ENCODE results near the gene RHOC.

RHOC gene

DNA sequence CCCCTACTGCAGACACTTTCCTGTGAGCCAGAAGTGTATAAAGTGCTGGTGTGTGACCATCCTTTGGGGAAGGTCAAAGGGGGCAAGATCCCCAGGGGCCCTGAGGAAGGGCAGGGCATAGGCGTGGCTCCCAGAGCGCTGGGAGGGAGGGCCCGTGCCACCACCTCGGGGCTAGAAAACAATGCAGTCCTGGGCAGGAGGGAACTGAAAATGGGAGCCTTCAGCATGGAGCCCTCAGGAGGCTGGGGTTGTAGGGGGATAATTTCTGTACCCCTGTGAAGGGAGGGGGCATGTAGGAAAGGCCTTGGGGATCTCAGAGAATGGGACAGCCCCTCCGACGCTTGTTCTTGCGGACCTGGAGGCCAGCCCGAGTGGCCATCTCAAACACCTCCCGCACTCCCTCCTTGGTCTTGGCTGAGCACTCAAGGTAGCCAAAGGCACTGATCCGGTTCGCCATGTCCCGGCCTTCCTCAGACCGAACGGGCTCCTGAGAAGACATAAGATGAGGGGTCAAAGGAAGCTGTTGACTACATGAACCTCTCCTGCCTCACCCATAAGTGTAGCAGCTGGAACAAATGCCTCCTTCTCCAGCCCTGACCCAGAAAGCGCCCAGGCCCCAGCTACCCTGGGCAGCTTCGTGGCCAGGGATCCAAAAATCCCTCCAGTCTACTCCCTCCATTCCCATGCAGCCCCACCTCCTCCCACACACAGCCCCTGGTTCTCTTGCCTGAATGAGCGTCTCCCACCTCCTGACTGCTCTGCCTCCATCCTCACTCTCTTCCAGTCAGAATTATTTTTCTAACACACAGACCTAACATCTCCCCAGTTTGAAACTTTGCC is 5.5 kb downstream of the RHOC start:
- DNase-seq = no peak

- DNase-seq = peak; percentile 63
Measured at GRCh38 chr1:112700290-112701226, 6.4 kb downstream of the RHOC start.

- no peak for DNase-seq
Measured at GRCh38 chr1:112699425-112700144, 7.3 kb downstream of the RHOC start.

DNA sequence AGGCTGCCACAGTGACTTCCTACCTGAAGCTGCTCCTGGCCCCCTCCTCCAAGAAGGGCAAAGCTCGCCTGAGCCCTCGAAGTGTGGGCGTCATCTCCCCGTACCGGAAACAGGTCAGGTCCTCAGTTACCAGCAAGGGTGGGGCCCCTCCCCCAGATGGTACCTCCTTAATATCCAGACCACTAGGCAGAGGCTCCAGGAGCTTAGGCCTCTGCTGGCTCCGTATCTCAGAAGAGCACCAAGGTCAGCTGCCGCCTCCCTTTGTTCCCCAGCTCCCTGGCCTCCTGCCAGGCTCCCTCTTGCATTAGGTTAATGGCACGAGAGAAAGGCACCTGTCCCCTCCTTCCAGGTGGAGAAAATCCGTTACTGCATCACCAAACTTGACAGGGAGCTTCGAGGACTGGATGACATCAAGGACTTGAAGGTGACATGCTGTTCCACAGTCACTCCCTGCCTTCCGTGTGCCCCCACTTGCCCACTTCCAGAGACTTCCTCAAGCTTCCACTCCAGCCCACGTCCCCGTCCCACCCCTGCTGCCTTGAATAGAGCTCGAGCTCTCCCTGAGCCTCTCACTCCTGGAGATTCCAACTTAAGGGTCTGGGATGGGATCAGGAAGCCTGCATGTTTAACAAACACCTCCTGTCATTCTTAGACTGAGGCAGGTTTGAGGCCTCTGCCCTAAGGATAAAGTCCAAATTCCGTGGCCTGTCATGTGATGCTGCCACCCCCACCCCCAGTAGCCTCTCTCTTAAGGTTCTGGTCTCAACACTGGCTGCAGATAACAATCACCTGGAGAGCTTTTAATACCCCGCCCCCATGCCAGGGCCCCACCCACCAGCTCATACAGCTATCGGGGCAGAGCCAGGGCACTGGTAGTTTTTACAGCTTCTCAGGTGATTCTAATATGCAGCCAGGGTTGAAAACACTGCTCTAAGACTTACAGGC is 8.3 kb downstream of the RHOC start:
- no peak for DNase-seq

DNA sequence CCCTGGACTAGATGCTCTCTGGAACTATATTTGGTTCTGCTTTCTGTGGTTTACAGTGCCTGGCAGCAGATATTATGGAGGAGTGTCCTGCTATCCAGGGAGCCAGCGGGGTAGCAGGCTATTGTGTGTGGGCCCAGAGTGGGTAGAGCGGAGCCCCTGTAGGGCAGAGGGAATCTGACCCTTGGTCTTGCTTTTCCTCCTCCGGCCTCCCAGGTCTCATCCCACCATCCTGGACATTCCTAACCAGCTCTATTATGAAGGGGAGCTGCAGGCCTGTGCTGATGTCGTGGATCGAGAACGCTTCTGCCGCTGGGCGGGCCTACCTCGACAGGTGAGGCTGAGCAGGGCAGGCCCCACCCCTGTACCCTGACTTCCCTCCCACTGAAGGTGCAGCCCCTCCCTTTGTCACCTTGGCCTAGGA is 9.1 kb downstream of the RHOC start:
- no peak for DNase-seq

GRCh38 chr1:112696578-112697314 is 10.2 kb downstream of the RHOC start:
- no peak for DNase-seq

GRCh38 chr1:112695276-112695675 is 11.7 kb downstream of the RHOC start:
- no peak for DNase-seq

DNA sequence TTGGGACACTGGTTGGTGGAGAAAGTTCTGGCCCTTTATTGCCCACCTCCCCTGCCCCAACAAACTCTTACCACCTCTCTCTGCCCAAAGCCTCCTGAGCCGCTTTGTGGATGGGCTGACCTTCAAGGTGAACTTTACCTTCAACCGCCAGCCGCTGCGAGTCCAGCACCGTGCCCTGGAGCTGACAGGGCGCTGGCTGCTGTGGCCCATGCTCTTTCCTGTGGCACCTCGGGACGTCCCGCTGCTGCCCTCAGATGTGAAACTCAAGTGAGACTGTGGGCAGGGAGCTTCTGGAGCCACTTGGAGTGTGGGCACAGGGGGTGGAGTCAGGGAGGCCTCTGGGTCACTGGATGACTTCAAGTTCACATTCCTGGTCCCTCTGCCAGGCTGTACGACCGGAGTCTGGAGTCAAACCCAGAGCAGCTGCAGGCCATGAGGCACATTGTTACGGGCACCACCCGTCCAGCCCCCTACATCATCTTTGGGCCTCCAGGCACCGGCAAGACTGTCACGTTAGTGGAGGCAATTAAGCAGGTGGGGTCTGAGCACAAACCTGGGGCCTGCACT is 12.5 kb downstream of the RHOC start:
- no peak for DNase-seq

DNA sequence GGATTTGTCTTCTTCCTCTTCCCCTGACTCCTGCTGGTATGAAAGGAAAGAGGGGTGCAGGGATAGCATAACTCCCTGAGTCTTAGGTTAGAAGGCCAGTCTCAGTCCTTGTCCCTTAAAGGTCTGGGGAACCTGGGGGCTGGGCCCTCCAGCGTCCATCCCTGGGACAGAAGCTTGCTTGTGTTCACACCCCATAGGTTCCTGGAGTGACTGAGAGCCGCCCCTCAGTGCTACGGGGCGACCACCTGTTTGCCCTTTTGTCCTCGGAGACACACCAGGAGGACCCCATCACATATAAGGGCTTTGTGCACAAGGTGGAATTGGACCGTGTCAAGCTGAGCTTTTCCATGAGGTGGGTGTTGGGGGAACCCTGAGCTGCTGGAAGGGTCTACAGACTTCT is 13.1 kb downstream of the RHOC start:
- DNase-seq = no peak

DNA sequence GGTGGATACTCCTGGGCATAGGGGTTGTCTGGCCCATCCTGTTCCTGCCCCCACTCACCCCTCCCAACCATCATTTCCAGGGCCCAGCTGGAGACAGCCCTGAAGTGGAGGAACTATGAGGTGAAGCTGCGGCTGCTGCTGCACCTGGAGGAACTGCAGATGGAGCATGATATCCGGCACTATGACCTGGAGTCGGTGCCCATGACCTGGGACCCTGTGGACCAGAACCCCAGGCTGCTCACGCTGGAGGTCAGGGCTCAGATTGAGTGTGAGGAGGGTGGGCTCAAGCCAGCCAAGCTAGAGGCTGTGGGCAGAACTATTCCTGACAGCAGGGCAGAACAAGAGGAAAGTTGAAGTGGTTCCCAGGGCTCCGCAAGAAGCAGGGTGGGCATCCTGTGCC is 14.2 kb downstream of the RHOC start:
- DNase-seq = no peak

- DNase-seq = no peak
Measured at GRCh38 chr1:112689842-112690237, 17.1 kb downstream of the RHOC start.

GRCh38 chr1:112689196-112689841 is 17.6 kb downstream of the RHOC start:
- DNase-seq = no peak

DNA sequence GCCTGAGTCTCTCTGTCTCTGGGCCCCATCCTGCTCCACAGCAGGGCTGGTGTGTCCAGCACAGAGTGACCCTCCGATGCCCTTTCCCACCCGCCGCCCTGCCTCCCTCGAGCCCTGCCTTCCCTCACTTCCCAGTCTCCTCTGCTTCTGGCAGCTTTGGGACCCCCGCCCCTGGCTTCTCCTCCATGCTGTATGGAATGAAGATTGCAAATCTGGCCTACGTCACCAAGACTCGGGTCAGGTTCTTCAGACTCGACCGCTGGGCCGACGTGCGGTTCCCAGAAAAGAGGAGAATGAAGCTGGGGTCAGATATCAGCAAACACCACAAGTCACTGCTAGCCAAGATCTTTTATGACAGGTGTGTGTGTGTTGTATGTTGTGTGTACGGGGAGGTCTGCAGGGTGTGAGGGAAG is 18.1 kb downstream of the RHOC start:
- no peak for DNase-seq

DNA sequence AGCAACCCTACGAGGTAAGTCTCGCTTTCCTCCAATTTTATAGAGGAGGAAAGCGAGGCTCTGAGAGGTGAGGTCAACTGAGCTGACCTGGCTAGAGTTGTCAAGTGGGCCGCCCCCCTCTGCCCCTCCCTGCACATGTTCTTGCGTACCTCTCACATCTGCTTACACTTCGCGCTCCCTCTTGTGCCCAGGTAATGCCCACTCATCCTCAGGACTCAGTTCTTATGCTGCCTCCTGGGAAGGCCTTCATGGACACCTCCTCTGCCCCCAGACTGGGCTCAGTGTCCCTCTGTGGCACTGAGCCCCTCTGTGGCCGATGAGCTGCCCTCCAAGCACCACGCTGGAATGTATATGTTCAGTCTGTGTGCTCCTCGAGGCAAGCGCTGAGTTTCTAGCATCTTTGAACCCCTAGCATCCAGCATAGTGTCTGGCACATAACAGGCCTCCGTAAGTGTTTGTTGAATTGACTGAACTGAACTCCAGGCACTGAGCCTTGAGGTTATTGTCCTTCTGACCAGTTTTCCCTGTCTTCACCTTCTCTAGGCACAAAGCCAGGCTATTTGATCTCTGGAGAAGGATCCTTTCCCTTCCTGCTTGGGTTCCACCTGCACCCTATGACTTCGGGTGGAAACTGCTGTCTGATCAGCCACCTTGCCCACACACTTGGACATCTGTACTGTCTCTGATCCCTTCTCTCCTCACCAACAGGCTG is 19.0 kb downstream of the RHOC start:
- no peak for DNase-seq

GRCh38 chr1:112687361-112687760 is 19.6 kb downstream of the RHOC start:
- no peak for DNase-seq

DNA sequence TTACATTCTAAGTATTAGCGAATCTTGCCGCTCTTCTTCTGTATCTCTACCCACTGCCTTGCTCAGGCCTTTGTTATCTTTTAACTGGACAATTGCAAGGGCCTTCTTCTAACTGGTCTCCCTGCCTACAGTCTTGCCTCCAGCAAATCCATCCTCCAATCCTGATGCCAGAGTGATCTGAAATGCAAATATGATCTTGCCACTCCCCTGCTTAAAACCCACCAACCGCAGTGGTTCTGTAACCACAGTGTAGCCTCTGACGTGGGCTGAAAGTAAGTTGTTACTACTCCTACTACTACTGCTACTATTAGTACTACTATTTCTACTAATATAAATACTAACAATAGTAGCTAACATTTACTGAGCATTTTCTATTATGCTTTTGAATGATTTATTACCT is 20.1 kb downstream of the RHOC start:
- DNase-seq = no peak

DNA sequence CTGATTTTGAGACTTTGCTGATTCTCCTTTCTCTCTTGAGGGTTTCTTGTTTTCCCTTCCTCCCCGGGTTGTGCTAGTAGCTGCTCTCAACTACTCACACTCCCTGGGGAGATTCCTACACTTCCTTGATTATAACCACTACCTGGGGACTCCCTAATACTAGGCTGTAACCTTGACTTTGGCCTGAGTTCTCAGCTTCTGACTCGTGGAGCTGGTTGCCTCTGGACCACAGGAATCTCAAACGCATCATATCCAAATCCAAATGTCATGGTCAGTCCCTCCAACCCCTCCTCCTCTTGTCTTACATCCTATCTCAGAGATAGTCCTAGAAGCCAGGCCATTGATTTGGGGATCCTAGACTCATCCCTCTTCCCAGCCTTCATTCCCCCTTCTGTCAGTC is 20.5 kb downstream of the RHOC start:
- no peak for DNase-seq

DNA sequence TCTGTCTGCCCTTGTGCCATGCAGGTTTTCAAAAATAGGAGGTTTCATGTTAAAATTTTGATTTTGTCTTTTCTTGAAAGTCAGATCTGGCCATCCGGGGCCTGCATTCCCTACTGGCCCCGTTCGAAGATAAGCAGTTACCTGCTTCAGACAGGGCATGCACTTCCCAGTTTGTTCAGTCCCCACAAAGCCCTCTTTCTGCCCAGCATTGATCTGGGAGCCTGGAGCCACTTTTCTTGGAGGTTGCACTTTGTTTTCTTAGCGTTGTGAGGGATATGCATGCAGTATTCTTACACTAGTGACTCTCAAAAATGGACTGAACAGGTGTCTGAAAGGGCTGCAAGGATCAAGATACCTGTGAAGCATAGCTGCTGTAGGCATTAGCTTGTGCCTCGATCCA is 21.0 kb downstream of the RHOC start:
- no peak for DNase-seq

- DNase-seq = no peak
Measured at GRCh38 chr1:112678605-112679004, 28.3 kb downstream of the RHOC start.

DNA sequence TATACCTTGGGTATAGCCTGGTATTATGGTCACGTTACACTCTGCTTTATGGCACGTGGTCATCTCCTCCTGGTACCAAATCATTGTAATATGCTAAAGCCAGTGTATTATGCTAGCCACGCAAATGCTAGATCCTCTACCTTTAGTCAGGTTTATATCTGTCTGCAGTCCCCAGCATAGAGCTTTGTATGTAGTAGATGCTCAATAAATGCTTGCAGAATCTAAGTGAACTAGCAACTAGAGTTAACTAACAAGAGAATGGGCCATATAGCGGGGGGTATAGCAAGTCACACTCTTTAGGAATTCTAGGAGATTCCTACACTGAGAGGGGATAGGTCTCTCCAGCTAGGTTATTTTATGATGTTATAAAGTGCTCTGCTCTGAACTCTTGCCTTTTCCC is 29.4 kb downstream of the RHOC start:
- no peak for DNase-seq

Data from effector CD8-positive, alpha-beta T cell (primary cell).